Vagina (tissue), 2 donors: Measurements from ENCODE around the gene GPR55.

ENCODE experiments used
- POLR2A ChIP-seq, 2 donors: fragments of 450-650 bp; IDR thresholded peaks; one replicate each; pipeline ENCODE4 v1.6.1; 2017; ENCODE audit warnings: antibody characterized with exemption in 2 of 2, mild to moderate bottlenecking in 2 of 2, moderate library complexity in 2 of 2
- TF ChIP-seq, protein P1 (sequence below), 3 experiments: fragments of 450-650 bp in 2 of 3; fragments of 200-600 bp in 1 of 3; sonication (generic) in 1 of 3; IDR thresholded peaks; one replicate each; pipeline ENCODE4 v1.5.1; 2017 to 2019; ENCODE audit warnings: antibody characterized with exemption in 3 of 3, mild to moderate bottlenecking in 2 of 3, moderate library complexity in 2 of 3

DNA sequence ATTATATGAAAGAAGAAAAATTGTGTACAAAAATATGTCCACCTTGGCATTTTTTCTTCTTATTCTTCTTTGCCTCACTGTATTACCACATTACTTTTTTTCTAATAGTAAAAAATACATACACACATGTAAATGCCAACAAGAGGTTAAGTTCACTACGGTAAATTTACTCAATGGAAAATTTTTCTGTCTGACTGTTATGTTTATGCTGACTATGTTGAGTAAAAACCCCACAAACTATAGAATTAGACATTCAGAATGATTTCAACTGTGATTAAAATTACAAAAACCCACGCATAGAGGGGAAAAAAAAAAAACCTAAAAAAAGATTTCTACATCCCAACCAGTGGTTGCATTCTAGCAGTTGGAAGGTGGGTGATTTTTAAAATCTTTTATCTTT, 5.4 kb downstream of the GPR55 start:
- TF ChIP-seq, protein P1, sequence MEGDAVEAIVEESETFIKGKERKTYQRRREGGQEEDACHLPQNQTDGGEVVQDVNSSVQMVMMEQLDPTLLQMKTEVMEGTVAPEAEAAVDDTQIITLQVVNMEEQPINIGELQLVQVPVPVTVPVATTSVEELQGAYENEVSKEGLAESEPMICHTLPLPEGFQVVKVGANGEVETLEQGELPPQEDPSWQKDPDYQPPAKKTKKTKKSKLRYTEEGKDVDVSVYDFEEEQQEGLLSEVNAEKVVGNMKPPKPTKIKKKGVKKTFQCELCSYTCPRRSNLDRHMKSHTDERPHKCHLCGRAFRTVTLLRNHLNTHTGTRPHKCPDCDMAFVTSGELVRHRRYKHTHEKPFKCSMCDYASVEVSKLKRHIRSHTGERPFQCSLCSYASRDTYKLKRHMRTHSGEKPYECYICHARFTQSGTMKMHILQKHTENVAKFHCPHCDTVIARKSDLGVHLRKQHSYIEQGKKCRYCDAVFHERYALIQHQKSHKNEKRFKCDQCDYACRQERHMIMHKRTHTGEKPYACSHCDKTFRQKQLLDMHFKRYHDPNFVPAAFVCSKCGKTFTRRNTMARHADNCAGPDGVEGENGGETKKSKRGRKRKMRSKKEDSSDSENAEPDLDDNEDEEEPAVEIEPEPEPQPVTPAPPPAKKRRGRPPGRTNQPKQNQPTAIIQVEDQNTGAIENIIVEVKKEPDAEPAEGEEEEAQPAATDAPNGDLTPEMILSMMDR (IDR thresholded peaks at IDR 0.05), result no peak
- no peak for TF ChIP-seq POLR2A (IDR thresholded peaks at IDR 0.05)
